Activated naive CD4-positive, alpha-beta T cell treated with anti-CD3 and anti-CD28 coated beads, Interleukin-2, amount 10 ng/mL, durations not matched to agents 7 days and 5 days (primary cell): Measurements from ENCODE around the gene TGFBR1.

Experiments used
- CTCF ChIA-PET: fragments of 350-600 bp; sonication (Branson Sonifier 250); formaldehyde crosslinking; loops from one replicate; lab custom pipeline; 2021; ENCODE audit warnings: antibody characterized with exemption; lab: Charles Lee
- DNase-seq: peaks from one replicate; pipeline ENCODE4 v3.0.0-alpha.2; 2020
- H3K27ac Mint-ChIP-seq: one replicate; pipeline ENCODE4 v1.8.0; 2021; ENCODE audit warnings: mild to moderate bottlenecking, moderate library complexity, mixed read lengths
- H3K27me3 Mint-ChIP-seq: one replicate; pipeline ENCODE4 v1.8.0; 2021; ENCODE audit warnings: mild to moderate bottlenecking, mixed read lengths
- H3K36me3 Mint-ChIP-seq: one replicate; pipeline ENCODE4 v1.8.0; 2021; ENCODE audit warnings: mixed read lengths
- H3K4me1 Mint-ChIP-seq: one replicate; pipeline ENCODE4 v1.8.0; 2021; ENCODE audit warnings: mixed read lengths
- H3K4me3 Mint-ChIP-seq: one replicate; pipeline ENCODE4 v1.8.0; 2021; ENCODE audit warnings: mild to moderate bottlenecking, moderate library complexity, mixed read lengths
- H3K9me3 Mint-ChIP-seq: one replicate; pipeline ENCODE4 v1.8.0; 2021; ENCODE audit warnings: mixed read lengths

Gene TGFBR1

GRCh38 chr9:99125446-99125845, 20.5 kb downstream of the TGFBR1 start:
- Mint-ChIP-seq H3K4me1 (peaks cover 84% of the 10 kb centered on the region), H3K4me3 (no peak overlapping the region), H3K9me3 (peaks cover 8% of the 10 kb centered on the region), H3K27ac (no peak overlapping the region), H3K27me3 (no peaks in the 10 kb centered on the region), H3K36me3 (peaks cover 69% of the 10 kb centered on the region)
- CTCF ChIA-PET: interaction anchor here (0.6 to 1.2 kb wide), 3 partner anchors 12 to 22 kb away, joined by 3 to 4 read pairs (median 3); no protein-coding TSS in a partner anchor
- no peak for DNase-seq

GRCh38 chr9:99126312-99126711, 21.4 kb downstream of the TGFBR1 start:
- Mint-ChIP-seq H3K9me3 (peaks cover 8% of the 10 kb centered on the region), H3K4me3 (no peak overlapping the region), H3K27ac (no peak overlapping the region), H3K36me3 (peaks cover 69% of the 10 kb centered on the region), H3K4me1 (peaks cover 82% of the 10 kb centered on the region), H3K27me3 (no peaks in the 10 kb centered on the region)
- CTCF ChIA-PET: interaction anchor here (0.7 to 1.5 kb wide), 5 partner anchors 11 to 151 kb away, joined by 3 to 5 read pairs (median 3); no protein-coding TSS in a partner anchor
- no peak for DNase-seq

- H3K4me3 Mint-ChIP-seq: no peak overlapping the region
- H3K36me3 Mint-ChIP-seq: peaks cover 70% of the 10 kb centered on the region
- peaks cover 76% of the 10 kb centered on the region for H3K4me1 Mint-ChIP-seq
- peak overlapping the region; percentile 3 for H3K27ac Mint-ChIP-seq
- no peaks in the 10 kb centered on the region for H3K27me3 Mint-ChIP-seq
- H3K9me3 Mint-ChIP-seq: peaks cover 8% of the 10 kb centered on the region
- CTCF ChIA-PET: interaction anchor here (1.2 to 1.5 kb wide), 3 partner anchors 114 to 152 kb away, joined by 3 to 5 read pairs (median 4); no protein-coding TSS in a partner anchor
- no peak for DNase-seq
Measured at GRCh38 chr9:99127356-99128132, 22.6 kb downstream of the TGFBR1 start.

GRCh38 chr9:99128133-99128406, 23.2 kb downstream of the TGFBR1 start:
- Mint-ChIP-seq H3K4me1 (peaks cover 79% of the 10 kb centered on the region), H3K9me3 (peaks cover 8% of the 10 kb centered on the region), H3K27me3 (no peaks in the 10 kb centered on the region), H3K4me3 (no peak overlapping the region), H3K27ac (peak overlapping the region; percentile 26), H3K36me3 (peaks cover 74% of the 10 kb centered on the region)
- CTCF ChIA-PET: interaction anchor here (1.3 kb wide), 1 partner anchor 115 kb away, joined by 4 read pairs; no protein-coding TSS in a partner anchor
- DNase-seq: no peak

GRCh38 chr9:99129091-99129490, 24.2 kb downstream of the TGFBR1 start:
- Mint-ChIP-seq H3K27ac (peak overlapping the region; percentile 50), H3K4me3 (no peak overlapping the region), H3K4me1 (peaks cover 78% of the 10 kb centered on the region), H3K27me3 (no peaks in the 10 kb centered on the region), H3K36me3 (peaks cover 74% of the 10 kb centered on the region), H3K9me3 (peaks cover 8% of the 10 kb centered on the region)
- DNase-seq: no peak
- CTCF ChIA-PET: interaction anchor here (2.0 kb wide), 1 partner anchor 11 kb away, joined by 4 read pairs; no protein-coding TSS in a partner anchor

- Mint-ChIP-seq H3K36me3 (peaks cover 73% of the 10 kb centered on the region), H3K4me1 (peaks cover 79% of the 10 kb centered on the region), H3K4me3 (no peak overlapping the region), H3K9me3 (peaks cover 8% of the 10 kb centered on the region), H3K27me3 (no peaks in the 10 kb centered on the region), H3K27ac (no peak overlapping the region)
- DNase-seq: no peak
- CTCF ChIA-PET: interaction anchor here (2.0 kb wide), 1 partner anchor 10 kb away, joined by 4 read pairs; no protein-coding TSS in a partner anchor
Measured at GRCh38 chr9:99130069-99130468, 25.2 kb downstream of the TGFBR1 start.

- no peak for DNase-seq
- Mint-ChIP-seq H3K9me3 (no peaks in the 10 kb centered on the region), H3K27me3 (no peaks in the 10 kb centered on the region), H3K4me3 (no peak overlapping the region), H3K27ac (no peak overlapping the region), H3K36me3 (peaks cover 64% of the 10 kb centered on the region), H3K4me1 (peaks cover 82% of the 10 kb centered on the region)
- CTCF ChIA-PET: interaction anchor here (1.3 to 20.1 kb wide), 2 partner anchors 15 to 133 kb away, joined by 3 to 298 read pairs; no protein-coding TSS in a partner anchor
Measured at GRCh38 chr9:99133145-99133544, 28.2 kb downstream of the TGFBR1 start.

- peaks cover 69% of the 10 kb centered on the region for H3K36me3 Mint-ChIP-seq
- DNase-seq: peak; percentile 53
- CTCF ChIA-PET: interaction anchor here (0.6 to 20.1 kb wide), 4 partner anchors 14 to 135 kb away, joined by 4 to 298 read pairs (median 6); no protein-coding TSS in a partner anchor
- no peaks in the 10 kb centered on the region for H3K27me3 Mint-ChIP-seq
- H3K27ac Mint-ChIP-seq: peak overlapping the region; percentile 95
- peak overlapping the region; percentile 44 for H3K4me3 Mint-ChIP-seq
- no peaks in the 10 kb centered on the region for H3K9me3 Mint-ChIP-seq
- peaks cover 77% of the 10 kb centered on the region for H3K4me1 Mint-ChIP-seq
Measured at GRCh38 chr9:99134893-99135341, 30.0 kb downstream of the TGFBR1 start.

GRCh38 chr9:99135456-99135855, 30.5 kb downstream of the TGFBR1 start:
- Mint-ChIP-seq H3K27me3 (no peaks in the 10 kb centered on the region), H3K9me3 (no peaks in the 10 kb centered on the region), H3K27ac (peak overlapping the region; percentile 95), H3K36me3 (peaks cover 66% of the 10 kb centered on the region), H3K4me1 (peaks cover 75% of the 10 kb centered on the region), H3K4me3 (peak overlapping the region; percentile 44)
- CTCF ChIA-PET: interaction anchor here (0.8 to 20.1 kb wide), 5 partner anchors 12 to 136 kb away, joined by 3 to 298 read pairs (median 5); no protein-coding TSS in a partner anchor
- DNase-seq: peak; percentile 26

- CTCF ChIA-PET: interaction anchor here (0.9 to 20.1 kb wide), 4 partner anchors 11 to 289 kb away, joined by 3 to 298 read pairs (median 20); no protein-coding TSS in a partner anchor
- H3K27ac Mint-ChIP-seq: peak overlapping the region; percentile 95
- no peaks in the 10 kb centered on the region for H3K27me3 Mint-ChIP-seq
- peaks cover 65% of the 10 kb centered on the region for H3K36me3 Mint-ChIP-seq
- peak overlapping the region; percentile 3 for H3K4me3 Mint-ChIP-seq
- peaks cover 72% of the 10 kb centered on the region for H3K4me1 Mint-ChIP-seq
- H3K9me3 Mint-ChIP-seq: no peaks in the 10 kb centered on the region
- DNase-seq: no peak
Measured at GRCh38 chr9:99137225-99137624, 32.3 kb downstream of the TGFBR1 start.

- H3K27ac Mint-ChIP-seq: no peak overlapping the region
- H3K4me3 Mint-ChIP-seq: no peak overlapping the region
- H3K9me3 Mint-ChIP-seq: no peaks in the 10 kb centered on the region
- H3K36me3 Mint-ChIP-seq: peaks cover 65% of the 10 kb centered on the region
- CTCF ChIA-PET: interaction anchor here (1.2 to 20.1 kb wide), 6 partner anchors 12 to 289 kb away, joined by 3 to 298 read pairs (median 18); no protein-coding TSS in a partner anchor
- no peak for DNase-seq
- H3K27me3 Mint-ChIP-seq: no peaks in the 10 kb centered on the region
- peaks cover 66% of the 10 kb centered on the region for H3K4me1 Mint-ChIP-seq
Measured at GRCh38 chr9:99137891-99138290, 33.0 kb downstream of the TGFBR1 start.

GRCh38 chr9:99138424-99139284, 33.7 kb downstream of the TGFBR1 start:
- peaks cover 59% of the 10 kb centered on the region for H3K4me1 Mint-ChIP-seq
- H3K27ac Mint-ChIP-seq: no peak overlapping the region
- no peaks in the 10 kb centered on the region for H3K27me3 Mint-ChIP-seq
- H3K9me3 Mint-ChIP-seq: no peaks in the 10 kb centered on the region
- H3K4me3 Mint-ChIP-seq: no peak overlapping the region
- CTCF ChIA-PET: interaction anchor here (0.7 to 20.1 kb wide), 15 partner anchors 9 to 290 kb away, joined by 3 to 298 read pairs (median 4); partner anchors contain the start of gene TGFBR1
- H3K36me3 Mint-ChIP-seq: peaks cover 63% of the 10 kb centered on the region
- DNase-seq: no peak

- DNase-seq: no peak
- Mint-ChIP-seq H3K27me3 (no peaks in the 10 kb centered on the region), H3K4me1 (peaks cover 51% of the 10 kb centered on the region), H3K4me3 (no peak overlapping the region), H3K27ac (no peak overlapping the region), H3K9me3 (no peaks in the 10 kb centered on the region), H3K36me3 (peaks cover 67% of the 10 kb centered on the region)
- CTCF ChIA-PET: interaction anchor here (1.1 to 20.1 kb wide), 15 partner anchors 10 to 333 kb away, joined by 3 to 298 read pairs (median 5); partner anchors contain the start of genes GALNT12 and TGFBR1
Measured at GRCh38 chr9:99139868-99140267, 35.0 kb downstream of the TGFBR1 start.
